GM10248 (cell line): ENCODE measurements around the gene SPATA9.

Experiments
- CTCF ChIA-PET: fragments of 300-600 bp; sonication (Branson Sonifier 250); formaldehyde crosslinking; extraction: SDS; loops from one replicate; lab custom pipeline; 2021; ENCODE audit warnings: antibody characterized with exemption; lab: Yijun Ruan, JAX
- POLR2A ChIA-PET: fragments of 350-650 bp; sonication (Branson Sonifier 250); formaldehyde crosslinking; extraction: SDS; loops from one replicate; lab custom pipeline; 2020; ENCODE audit warnings: antibody characterized with exemption; lab: Yijun Ruan, JAX
- DNase-seq: peaks from one replicate; pipeline ENCODE4 v3.0.0; 2012; ENCODE audit errors: extremely low spot score
- TF ChIP-seq, protein P1 (sequence below): IDR thresholded peaks from 2 replicates; pipeline ENCODE4 v1.5.1; 2012; ENCODE audit warnings: mild to moderate bottlenecking, low read depth; ENCODE audit errors: extremely low read depth, missing control alignments, control extremely low read depth

Gene SPATA9

DNA sequence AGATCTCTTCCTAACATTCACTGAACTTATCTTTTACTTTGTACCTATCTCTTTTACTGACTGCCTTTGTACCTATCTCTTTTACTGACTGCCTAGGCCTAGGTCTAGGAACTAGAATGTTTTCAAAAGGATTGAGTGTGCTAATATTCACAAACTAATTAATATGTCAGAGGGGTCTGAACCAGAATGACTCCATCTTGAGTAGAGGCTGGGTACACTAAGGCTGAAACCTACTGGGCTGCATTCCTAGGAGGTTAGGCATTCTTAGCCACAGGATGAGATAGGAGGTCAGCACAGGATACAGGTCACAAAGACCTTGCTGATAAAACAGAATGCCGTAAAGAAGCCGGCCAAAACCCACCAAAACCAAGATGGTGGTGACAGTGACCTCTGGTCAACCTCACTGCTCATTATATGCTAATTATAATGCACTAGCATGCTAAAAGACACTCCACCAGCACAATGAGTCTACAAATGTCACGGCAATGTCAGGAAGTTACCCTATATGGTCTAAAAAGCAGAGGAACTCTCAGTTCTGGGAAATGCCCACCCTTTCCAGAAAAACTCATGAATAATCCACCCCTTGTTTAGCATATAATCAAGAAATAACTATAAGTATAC is 45.8 kb upstream of the SPATA9 start:
- POLR2A ChIA-PET, result no interaction called here
- CTCF ChIA-PET, result interaction anchor here (2.4 kb wide), 1 partner anchor 10 kb away, joined by 9 read pairs; no protein-coding TSS in a partner anchor
- TF ChIP-seq, protein P1, sequence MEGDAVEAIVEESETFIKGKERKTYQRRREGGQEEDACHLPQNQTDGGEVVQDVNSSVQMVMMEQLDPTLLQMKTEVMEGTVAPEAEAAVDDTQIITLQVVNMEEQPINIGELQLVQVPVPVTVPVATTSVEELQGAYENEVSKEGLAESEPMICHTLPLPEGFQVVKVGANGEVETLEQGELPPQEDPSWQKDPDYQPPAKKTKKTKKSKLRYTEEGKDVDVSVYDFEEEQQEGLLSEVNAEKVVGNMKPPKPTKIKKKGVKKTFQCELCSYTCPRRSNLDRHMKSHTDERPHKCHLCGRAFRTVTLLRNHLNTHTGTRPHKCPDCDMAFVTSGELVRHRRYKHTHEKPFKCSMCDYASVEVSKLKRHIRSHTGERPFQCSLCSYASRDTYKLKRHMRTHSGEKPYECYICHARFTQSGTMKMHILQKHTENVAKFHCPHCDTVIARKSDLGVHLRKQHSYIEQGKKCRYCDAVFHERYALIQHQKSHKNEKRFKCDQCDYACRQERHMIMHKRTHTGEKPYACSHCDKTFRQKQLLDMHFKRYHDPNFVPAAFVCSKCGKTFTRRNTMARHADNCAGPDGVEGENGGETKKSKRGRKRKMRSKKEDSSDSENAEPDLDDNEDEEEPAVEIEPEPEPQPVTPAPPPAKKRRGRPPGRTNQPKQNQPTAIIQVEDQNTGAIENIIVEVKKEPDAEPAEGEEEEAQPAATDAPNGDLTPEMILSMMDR, result no peak
- DNase-seq, result no peak

DNA sequence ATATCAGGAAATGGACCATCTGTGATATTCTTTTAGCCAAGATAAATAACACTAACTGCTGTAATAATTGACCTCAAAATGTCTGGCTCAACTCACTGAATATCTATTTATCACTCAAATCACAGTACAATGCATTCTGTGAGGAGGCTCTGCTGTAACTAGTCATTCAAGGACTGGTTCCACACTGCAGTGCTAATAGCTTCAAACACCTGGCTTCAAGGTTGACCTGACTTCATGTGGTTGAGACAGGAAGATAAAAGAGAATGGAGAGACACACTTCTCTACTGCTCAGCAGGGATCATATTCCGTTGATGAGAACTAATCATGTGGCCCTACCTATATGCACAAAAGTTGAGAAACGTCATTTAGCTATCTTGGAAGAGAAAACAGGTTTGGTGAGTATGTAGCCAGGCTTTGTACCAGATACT is 45.0 kb upstream of the SPATA9 start:
- POLR2A ChIA-PET, result no interaction called here
- TF ChIP-seq, protein P1, result no peak
- no peak for DNase-seq
- CTCF ChIA-PET, result no interaction called here

DNA sequence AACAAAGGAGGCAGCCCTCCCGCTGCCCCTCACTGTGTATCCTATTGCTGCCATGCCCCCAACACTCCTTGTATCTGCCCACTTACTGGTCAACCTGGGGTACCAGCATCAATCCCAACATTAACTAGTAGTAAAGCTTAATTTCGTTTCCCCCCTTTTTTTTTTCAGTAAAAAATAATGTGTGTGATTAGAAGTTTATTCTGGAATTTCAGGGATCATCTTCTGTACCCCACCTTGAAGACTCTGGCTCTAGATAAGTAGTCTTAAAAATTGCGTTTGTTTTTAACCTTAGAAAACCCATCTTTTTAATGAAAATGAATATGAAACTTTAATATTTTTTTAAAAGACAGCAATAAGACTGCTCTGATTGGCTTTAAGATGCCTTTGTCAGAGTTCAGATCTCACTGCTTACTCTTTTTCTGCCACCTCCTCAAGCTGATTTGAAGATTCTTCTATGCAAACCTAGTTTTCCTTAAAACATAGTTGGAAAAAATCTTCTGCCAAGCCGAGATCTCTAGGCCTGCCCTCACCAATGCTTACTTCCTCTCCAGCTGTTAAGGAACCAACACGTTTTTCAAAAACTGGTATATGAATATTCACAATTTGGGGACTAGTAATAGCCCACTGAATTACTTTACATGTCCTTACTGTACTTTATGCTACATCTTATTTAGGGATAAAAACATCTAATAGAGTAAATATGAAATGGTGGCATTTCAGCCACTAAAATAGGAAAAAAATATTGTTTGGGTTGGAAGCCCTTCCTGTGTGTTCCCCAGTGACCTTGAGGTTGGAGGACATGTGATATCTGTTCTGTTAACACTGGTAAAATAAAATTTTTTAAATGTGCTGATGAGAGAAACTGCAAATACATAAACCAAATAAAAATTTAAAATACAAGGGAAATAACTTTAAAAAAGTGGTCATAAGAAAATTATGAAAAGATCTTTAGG is 44.3 kb upstream of the SPATA9 start:
- POLR2A ChIA-PET, result no interaction called here
- CTCF ChIA-PET, result interaction anchor here (1.1 to 1.3 kb wide), 3 partner anchors 9 to 62 kb away, joined by 3 to 4 read pairs (median 4); no protein-coding TSS in a partner anchor
- TF ChIP-seq, protein P1, result no peak
- DNase-seq, result no peak

- POLR2A ChIA-PET, result no interaction called here
- TF ChIP-seq, protein P1, result no peak
- CTCF ChIA-PET, result interaction anchor here (1.1 to 3.0 kb wide), 7 partner anchors 8 to 81 kb away, joined by 3 to 11 read pairs (median 4); no protein-coding TSS in a partner anchor
- peak; percentile 25 for DNase-seq
These were observed 43.4 kb upstream of the SPATA9 start for GRCh38 chr5:95725937-95726810.

DNA sequence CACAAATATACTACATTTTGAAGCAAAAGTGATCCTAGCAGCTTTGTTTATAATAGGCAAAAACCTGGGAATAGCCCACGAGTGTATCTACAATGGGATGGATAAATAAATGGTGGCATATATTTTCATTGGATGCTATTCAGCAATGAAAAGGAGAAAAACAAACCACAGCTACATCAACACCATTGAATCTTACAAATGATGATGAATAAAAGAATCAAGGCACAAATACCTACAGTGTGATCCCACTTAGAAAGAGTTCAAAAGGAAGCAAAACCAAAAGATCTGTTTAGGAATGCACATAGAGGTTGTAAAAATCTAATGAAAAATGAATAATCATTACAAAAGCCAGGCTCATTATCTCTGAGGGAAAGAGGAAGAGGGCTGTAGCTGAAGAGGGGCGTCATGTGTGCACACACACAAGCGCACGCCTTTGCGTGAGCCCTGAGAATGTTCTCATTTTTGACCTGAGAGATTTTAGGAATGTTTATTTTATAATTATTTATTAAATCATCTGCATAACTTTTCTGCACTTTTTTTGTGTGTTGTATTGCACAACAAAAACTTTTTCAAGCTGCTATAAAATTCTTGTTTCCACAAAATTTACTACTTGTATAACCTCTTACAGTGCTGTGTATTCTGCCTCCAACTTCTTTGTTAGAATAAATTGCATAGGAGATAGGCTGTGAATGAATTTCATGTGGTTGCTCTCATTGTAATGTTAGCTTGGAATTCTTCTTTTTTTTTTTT is 42.5 kb upstream of the SPATA9 start:
- TF ChIP-seq, protein P1, result no peak
- no peak for DNase-seq
- CTCF ChIA-PET, result interaction anchor here (1.0 to 3.1 kb wide), 6 partner anchors 10 to 82 kb away, joined by 3 to 16 read pairs (median 4); no protein-coding TSS in a partner anchor
- POLR2A ChIA-PET, result no interaction called here
